Gastroesophageal sphincter (tissue), 4 donors: ENCODE measurements around the gene EPAS1. TPM values are rescaled to one million over a fixed set of nuclear protein-coding genes. Genes with fewer than 3 reads are reported as not detected.

Source experiments
- ATAC-seq: fragments of 150-250 bp; one replicate; pipeline ENCODE4 v1.9.1; 2016; ENCODE audit warnings: mild to moderate bottlenecking, moderate library complexity
- H3K27ac ChIP-seq, 4 donors: fragments of 200-600 bp; sonication (generic) in 3 of 4; 1 replicate in 3 of 4; 2 replicates in 1 of 4; pipeline ENCODE4 v1.5.1; 2016 to 2019
- H3K27me3 ChIP-seq: fragments of 200-600 bp; sonication (generic); one replicate; pipeline ENCODE4 v1.5.1; 2019
- H3K36me3 ChIP-seq, 2 donors: fragments of 200-600 bp; sonication (generic); one replicate each; pipeline ENCODE4 v1.5.1; 2019; ENCODE audit warnings: control low read depth in 1 of 2
- H3K4me1 ChIP-seq, 3 donors: fragments of 200-600 bp; sonication (generic); 1 replicate in 2 of 3; 2 replicates in 1 of 3; pipeline ENCODE4 v1.5.1; 2016 to 2019; ENCODE audit warnings: control low read depth in 2 of 3
- H3K4me3 ChIP-seq, 2 donors: fragments of 200-600 bp; sonication (generic); one replicate each; pipeline ENCODE4 v1.5.1; 2019; ENCODE audit warnings: mild to moderate bottlenecking in 1 of 2, moderate library complexity in 1 of 2
- H3K9me3 ChIP-seq, 3 donors: fragments of 200-600 bp; sonication (generic); one replicate each; pipeline ENCODE4 v1.5.1; 2017 to 2019; ENCODE audit warnings: control low read depth in 2 of 3
- CTCF ChIP-seq, 4 experiments: fragments of 200-600 bp in 2 of 4; fragments of 450-650 bp in 2 of 4; sonication (generic) in 1 of 4; IDR thresholded peaks; one replicate each; pipeline ENCODE4 v1.5.1; 2017 to 2019; ENCODE audit warnings: antibody characterized with exemption in 4 of 4, mild to moderate bottlenecking in 2 of 4, moderate library complexity in 2 of 4
- EP300 ChIP-seq: sonication (generic); formaldehyde crosslinking; IDR thresholded peaks from one replicate; pipeline ENCODE4 v1.6.1; 2017; ENCODE audit warnings: antibody characterized with exemption, mild to moderate bottlenecking
- POLR2A ChIP-seq, 2 donors: fragments of 450-650 bp; IDR thresholded peaks; one replicate each; pipeline ENCODE4 v1.6.1; 2017; ENCODE audit warnings: antibody characterized with exemption in 2 of 2, mild to moderate bottlenecking in 2 of 2, moderate library complexity in 1 of 2
- POLR2AphosphoS5 ChIP-seq: sonication (generic); formaldehyde crosslinking; IDR thresholded peaks from one replicate; pipeline ENCODE4 v1.6.1; 2017; ENCODE audit warnings: antibody characterized with exemption
- WGBS, 2 donors: methylation state at CpG; one replicate each; pipeline ENCODE4 v1.1.5; 2018; ENCODE audit warnings: low coverage in 1 of 2; 5-methylcytosine and 5-hydroxymethylcytosine counted together
- total RNA-seq, 4 donors: library from RNA; depleted of rRNA; stranded (reverse); fragments of >200 nt; gene quantifications; one replicate each; pipeline ENCODE4 v1.1.0, GENCODE V29; 2016

EPAS1 gene
- total RNA-seq, 4 donors from 2014 or later = 101 to 152 (median 131) TPM

- WGBS, 2 donors = 41 to 67% methylated on average over 3 to 4 of the region's 4 CpGs
- peaks cover 0 to 94% (median 27%) of the 10 kb centered on the region in 3 donors for H3K4me1 ChIP-seq
- peak overlapping the region in 1 of 2 donors; percentile 32 for H3K4me3 ChIP-seq
- no peaks in the 10 kb centered on the region for H3K9me3 ChIP-seq
- TF ChIP-seq EP300 (no peak), CTCF (IDR thresholded peaks at IDR 0.05) (no peak)
- H3K27ac ChIP-seq = peak overlapping the region; percentile 7 to 83 (median 76)
- no peak for ATAC-seq
- H3K36me3 ChIP-seq = no peaks in the 10 kb centered on the region
- H3K27me3 ChIP-seq = no peaks in the 10 kb centered on the region
Observed at GRCh38 chr2:46336283-46336959, 39.2 kb downstream of the EPAS1 start.

- Histone ChIP-seq H3K9me3 (no peaks in the 10 kb centered on the region), H3K4me1 (peaks cover 0 to 89% (median 22%) of the 10 kb centered on the region in 3 donors), H3K36me3 (no peaks in the 10 kb centered on the region), H3K4me3 (no peak overlapping the region), H3K27me3 (no peaks in the 10 kb centered on the region), H3K27ac (peak overlapping the region in 3 of 4 donors; percentile 70 to 83 (median 81))
- 80 to 81% methylated on average over 10 to 11 of the region's 11 CpGs for WGBS, 2 donors
- ATAC-seq = no peak
- no peak for TF ChIP-seq CTCF (IDR thresholded peaks at IDR 0.05)
- no peak for TF ChIP-seq POLR2AphosphoS5
- TF ChIP-seq EP300 = no peak
- TF ChIP-seq POLR2A (IDR thresholded peaks at IDR 0.05) = no peak
Observed at GRCh38 chr2:46337208-46337994, 40.2 kb downstream of the EPAS1 start.

- Histone ChIP-seq H3K4me1 (peaks cover 0 to 89% (median 17%) of the 10 kb centered on the region in 3 donors), H3K27ac (peak overlapping the region in 2 of 4 donors; percentile 49 to 83), H3K4me3 (no peak overlapping the region), H3K9me3 (no peaks in the 10 kb centered on the region), H3K27me3 (no peaks in the 10 kb centered on the region), H3K36me3 (no peaks in the 10 kb centered on the region)
- ATAC-seq = no peak
- TF ChIP-seq EP300 (no peak), POLR2AphosphoS5 (no peak), CTCF (IDR thresholded peaks at IDR 0.05) (no peak), POLR2A (IDR thresholded peaks at IDR 0.05) (no peak)
- WGBS, 2 donors = 59 to 67% methylated on average over 1 to 2 of the region's 4 CpGs
Observed at GRCh38 chr2:46338674-46339073, 41.5 kb downstream of the EPAS1 start.

GRCh38 chr2:46339200-46339599, 42.0 kb downstream of the EPAS1 start:
- ATAC-seq = no peak
- H3K4me3 ChIP-seq = no peak overlapping the region
- H3K4me1 ChIP-seq = peaks cover 0 to 89% (median 13%) of the 10 kb centered on the region in 3 donors
- H3K36me3 ChIP-seq = no peaks in the 10 kb centered on the region
- H3K9me3 ChIP-seq = no peaks in the 10 kb centered on the region
- TF ChIP-seq CTCF (IDR thresholded peaks at IDR 0.05) (no peak), POLR2A (IDR thresholded peaks at IDR 0.05) (no peak), POLR2AphosphoS5 (no peak), EP300 (no peak)
- H3K27me3 ChIP-seq = no peaks in the 10 kb centered on the region
- WGBS, 2 donors = 48 to 66% methylated on average over 6 of the region's 6 CpGs
- peak overlapping the region in 2 of 4 donors; percentile 27 to 29 for H3K27ac ChIP-seq
